SK-N-SH (cell line): ENCODE measurements around the gene SLIT1. TPM values are rescaled to one million over a fixed set of nuclear protein-coding genes. Genes with fewer than 3 reads are reported as not detected.

Experiments used
- CTCF ChIA-PET: fragments of 300-600, 350-600 bp; formaldehyde crosslinking; extraction: SDS; loops from one replicate; lab custom pipeline; 2021; lab: Yijun Ruan, JAX
- POLR2A ChIA-PET: fragments of 350-600 bp; sonication (Branson Sonifier 250); formaldehyde crosslinking; extraction: SDS; loops from one replicate; lab custom pipeline; 2020; ENCODE audit warnings: antibody characterized with exemption, inconsistent platforms; lab: Yijun Ruan, JAX
- DNase-seq: peaks from one replicate; pipeline ENCODE4 v3.0.0; 2012
- H2AFZ ChIP-seq: fragments of 200-600 bp; sonication (generic); 2 replicates; pipeline ENCODE4 v1.8.1; 2016; ENCODE audit warnings: antibody characterized with exemption, mild to moderate bottlenecking, low read depth
- H3F3A ChIP-seq: fragments of 200-600 bp; sonication (generic); replicated peaks from 2 replicates; pipeline ENCODE3; 2016; ENCODE audit warnings: antibody characterized with exemption, mild to moderate bottlenecking; ENCODE audit not compliant: insufficient read depth
- H3K27ac ChIP-seq, 2 experiments: fragments of 200-500 bp in 1 of 2; fragments of 200-600 bp in 1 of 2; sonication (Bioruptor generic) in 1 of 2; sonication (generic), shearing (Covaris generic) in 1 of 2; 2 replicates each; pipeline versions ENCODE4 v1.5.1 to v1.6.1; 2014 to 2016; ENCODE audit warnings: low read depth in 2 of 2, inconsistent platforms in 1 of 2, low read length in 1 of 2, mild to moderate bottlenecking in 1 of 2, mixed read lengths in 1 of 2
- H3K27me3 ChIP-seq: fragments of 200-600 bp; sonication (generic), shearing (Covaris generic); 2 replicates; pipeline ENCODE4 v1.6.1; 2016; ENCODE audit warnings: mixed run types; ENCODE audit not compliant: insufficient read depth
- H3K36me3 ChIP-seq, 2 experiments: fragments of 200-500 bp in 1 of 2; fragments of 200-600 bp in 1 of 2; sonication (Bioruptor generic) in 1 of 2; sonication (generic) in 1 of 2; replicated peaks in 1 of 2; 2 replicates each; pipeline versions ENCODE3 to v1.5.1; 2014 to 2016; ENCODE audit warnings: low read length in 1 of 2, mild to moderate bottlenecking in 1 of 2; ENCODE audit not compliant: insufficient read depth in 2 of 2, control insufficient read depth in 1 of 2
- H3K4me1 ChIP-seq, 2 experiments: fragments of 200-500 bp in 1 of 2; fragments of 200-600 bp in 1 of 2; sonication (Bioruptor generic) in 1 of 2; sonication (generic), shearing (Covaris generic) in 1 of 2; 2 replicates each; pipeline versions ENCODE4 v1.5.1 to v1.6.1; 2014 to 2016; ENCODE audit warnings: low read depth in 1 of 2, low read length in 1 of 2, mixed run types in 1 of 2; ENCODE audit not compliant: insufficient read depth in 2 of 2, control insufficient read depth in 1 of 2
- H3K4me2 ChIP-seq: fragments of 200-600 bp; sonication (generic), shearing (Covaris generic); 2 replicates; pipeline ENCODE4 v1.6.1; 2017; ENCODE audit warnings: mixed run types
- H3K4me3 ChIP-seq, 2 experiments: fragments of 200-500 bp in 1 of 2; fragments of 200-600 bp in 1 of 2; sonication (Bioruptor generic) in 1 of 2; sonication (generic), shearing (Covaris generic) in 1 of 2; 2 replicates each; pipeline versions ENCODE4 v1.5.1 to v1.8.1; 2014 to 2016; ENCODE audit warnings: low read depth in 2 of 2, inconsistent platforms in 1 of 2, low read length in 1 of 2, mild to moderate bottlenecking in 1 of 2, mixed read lengths in 1 of 2, moderate library complexity in 1 of 2
- H3K79me2 ChIP-seq: fragments of 200-600 bp; sonication (generic); 2 replicates; pipeline ENCODE4 v1.8.1; 2017; ENCODE audit warnings: mild to moderate bottlenecking; ENCODE audit not compliant: insufficient read depth
- H3K9ac ChIP-seq: fragments of 200-600 bp; sonication (generic); 2 replicates; pipeline ENCODE4 v1.6.1; 2017; ENCODE audit warnings: mixed run types
- H3K9me2 ChIP-seq: fragments of 200-600 bp; sonication (generic); 2 replicates; pipeline ENCODE4 v1.6.1; 2017; ENCODE audit warnings: mixed run types
- H3K9me3 ChIP-seq: fragments of 200-600 bp; sonication (generic); 2 replicates; pipeline ENCODE4 v1.6.1; 2017; ENCODE audit warnings: mixed run types, mild to moderate bottlenecking, moderate library complexity
- H4K20me1 ChIP-seq: fragments of 200-600 bp; sonication (generic); 2 replicates; pipeline ENCODE4 v1.6.1; 2017; ENCODE audit warnings: mild to moderate bottlenecking, mixed run types; ENCODE audit not compliant: insufficient read depth
- EZH2phosphoT487 ChIP-seq: fragments of 200-600 bp; sonication (generic); IDR thresholded peaks from 2 replicates; pipeline ENCODE4 v1.6.1; 2017; ENCODE audit warnings: low read depth, mixed run types, mild to moderate bottlenecking, antibody characterized with exemption, moderate library complexity, borderline replicate concordance
- GABPA ChIP-seq: IDR thresholded peaks from 2 replicates; pipeline ENCODE4 v1.4.0; 2012; ENCODE audit warnings: low read depth, mild to moderate bottlenecking
- GATA2 ChIP-seq: sonication (generic); formaldehyde crosslinking; IDR thresholded peaks from 2 replicates; pipeline ENCODE4 v1.5.0; 2020; ENCODE audit warnings: mild to moderate bottlenecking, missing genetic modification reagents
- JUND ChIP-seq: IDR thresholded peaks from 2 replicates; pipeline ENCODE4 v1.4.0; 2012
- MEF2A ChIP-seq: IDR thresholded peaks from 2 replicates; pipeline ENCODE4 v1.4.0; 2012; ENCODE audit warnings: low read depth, borderline replicate concordance
- MXI1 ChIP-seq: IDR thresholded peaks from 2 replicates; pipeline ENCODE4 v1.6.1; 2012; ENCODE audit warnings: mild to moderate bottlenecking, low read depth, low read length, improper control_type of control experiment
- NFIC ChIP-seq: IDR thresholded peaks from 2 replicates; pipeline ENCODE4 v1.4.0; 2012; ENCODE audit warnings: borderline replicate concordance
- POLR2AphosphoS5 ChIP-seq: IDR thresholded peaks from 2 replicates; pipeline ENCODE4 v1.6.1; 2012; ENCODE audit warnings: low read depth, low read length
- RFX5 ChIP-seq: IDR thresholded peaks from 2 replicates; pipeline ENCODE4 v1.6.1; 2012; ENCODE audit warnings: mild to moderate bottlenecking, improper control_type of control experiment, low read length
- RXRA ChIP-seq: IDR thresholded peaks from 2 replicates; pipeline ENCODE4 v1.4.0; 2012; ENCODE audit warnings: low read depth, mild to moderate bottlenecking, borderline replicate concordance
- SMC3 ChIP-seq: IDR thresholded peaks from 2 replicates; pipeline ENCODE4 v1.6.1; 2012; ENCODE audit warnings: low read depth, low read length, improper control_type of control experiment
- TCF12 ChIP-seq: IDR thresholded peaks from 2 replicates; pipeline ENCODE4 v1.4.0; 2012
- YY1 ChIP-seq: IDR thresholded peaks from 2 replicates; pipeline ENCODE4 v1.4.0; 2012; ENCODE audit warnings: low read depth, mild to moderate bottlenecking
- WGBS: methylation state at CpG from one replicate; pipeline ENCODE4 v1.1.6; 2017; ENCODE audit warnings: low lambda C conversion rate; 5-methylcytosine and 5-hydroxymethylcytosine counted together
- polyA plus RNA-seq, 3 experiments: library from polyadenylated mRNA; depleted of rRNA; stranded (reverse); fragments of >200 nt; gene quantifications; 2 replicates each; pipeline ENCODE4 v1.2.3, GENCODE V29; 2012
- TF ChIP-seq, protein P1 (sequence below): fragments of 150-350 bp; IDR thresholded peaks from 2 replicates; pipeline ENCODE4 v1.6.1; 2017; ENCODE audit warnings: antibody characterized with exemption, low read length, low read depth, borderline replicate concordance
- TF ChIP-seq, protein P2 (sequence below): IDR thresholded peaks from 2 replicates; pipeline ENCODE4 v1.4.0; 2012; ENCODE audit warnings: low read depth
- TF ChIP-seq, protein P3 (sequence below): IDR thresholded peaks from 2 replicates; pipeline ENCODE4 v1.4.0; 2012; ENCODE audit warnings: low read depth, borderline replicate concordance
- TF ChIP-seq, protein P4 (sequence below): fragments of 150-350 bp; IDR thresholded peaks from 2 replicates; pipeline ENCODE4 v1.6.1; 2016; ENCODE audit warnings: mild to moderate bottlenecking, low read depth, low read length

The SLIT1 gene
- polyA plus RNA-seq, 1 of the 3 experiments (the other 2 are of a cell fraction): 0.05 TPM

DNA sequence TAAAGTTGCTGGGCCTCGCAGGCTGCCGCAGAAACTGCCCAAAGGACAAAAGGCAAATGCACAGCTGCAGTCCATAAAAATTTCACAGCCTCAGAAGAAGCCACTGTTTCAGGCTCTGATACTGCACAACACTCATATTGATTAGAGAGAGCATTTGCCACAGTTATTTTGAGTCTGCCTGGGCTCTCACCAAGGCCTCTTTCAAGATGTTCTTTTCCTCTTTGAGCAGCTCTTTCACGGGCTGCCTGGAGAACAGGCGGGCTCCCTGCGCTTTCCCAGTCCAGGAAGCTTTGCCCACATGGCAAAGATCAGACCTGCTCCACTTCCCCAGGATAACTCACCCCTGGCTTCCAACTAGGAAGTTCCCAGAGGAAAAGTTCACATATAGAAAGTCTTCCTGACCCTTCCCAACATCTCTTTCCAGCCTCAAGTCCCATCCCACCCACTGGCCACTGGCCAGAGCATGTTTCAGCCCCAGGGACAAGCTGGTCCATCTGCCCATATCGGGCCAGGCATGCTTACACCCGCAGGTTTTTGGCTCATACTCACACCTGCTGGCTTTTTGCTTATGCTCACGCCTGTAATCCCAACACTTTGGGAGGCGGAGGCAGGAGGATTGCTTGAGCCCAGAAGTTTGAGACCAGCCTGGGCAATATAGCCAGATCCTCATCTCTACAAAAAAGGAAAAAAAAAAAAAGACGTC lies 3.3 kb downstream of the SLIT1 start:
- no peaks in the 10 kb centered on the region for H4K20me1 ChIP-seq
- 56% methylated on average over 9 of the region's 10 CpGs for WGBS
- POLR2A ChIA-PET: no interaction called here
- no peaks in the 10 kb centered on the region for H3K9me3 ChIP-seq
- H3K9me2 ChIP-seq: no peaks in the 10 kb centered on the region
- H3K36me3 ChIP-seq: no peaks in the 10 kb centered on the region
- H3K4me2 ChIP-seq: no peak overlapping the region
- no peak overlapping the region for H2AFZ ChIP-seq
- no peak overlapping the region for H3K4me3 ChIP-seq
- no peak overlapping the region for H3K9ac ChIP-seq
- no peak for TF ChIP-seq RFX5
- TF ChIP-seq POLR2AphosphoS5: no peak
- TF ChIP-seq EZH2phosphoT487: no peak
- TF ChIP-seq YY1: no peak
- no peak for TF ChIP-seq NFIC
- no peak for TF ChIP-seq GABPA
- TF ChIP-seq, protein P1, sequence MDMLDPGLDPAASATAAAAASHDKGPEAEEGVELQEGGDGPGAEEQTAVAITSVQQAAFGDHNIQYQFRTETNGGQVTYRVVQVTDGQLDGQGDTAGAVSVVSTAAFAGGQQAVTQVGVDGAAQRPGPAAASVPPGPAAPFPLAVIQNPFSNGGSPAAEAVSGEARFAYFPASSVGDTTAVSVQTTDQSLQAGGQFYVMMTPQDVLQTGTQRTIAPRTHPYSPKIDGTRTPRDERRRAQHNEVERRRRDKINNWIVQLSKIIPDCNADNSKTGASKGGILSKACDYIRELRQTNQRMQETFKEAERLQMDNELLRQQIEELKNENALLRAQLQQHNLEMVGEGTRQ: no peak
- TF ChIP-seq, protein P2, sequence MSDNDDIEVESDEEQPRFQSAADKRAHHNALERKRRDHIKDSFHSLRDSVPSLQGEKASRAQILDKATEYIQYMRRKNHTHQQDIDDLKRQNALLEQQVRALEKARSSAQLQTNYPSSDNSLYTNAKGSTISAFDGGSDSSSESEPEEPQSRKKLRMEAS: no peak
- TF ChIP-seq, protein P3, sequence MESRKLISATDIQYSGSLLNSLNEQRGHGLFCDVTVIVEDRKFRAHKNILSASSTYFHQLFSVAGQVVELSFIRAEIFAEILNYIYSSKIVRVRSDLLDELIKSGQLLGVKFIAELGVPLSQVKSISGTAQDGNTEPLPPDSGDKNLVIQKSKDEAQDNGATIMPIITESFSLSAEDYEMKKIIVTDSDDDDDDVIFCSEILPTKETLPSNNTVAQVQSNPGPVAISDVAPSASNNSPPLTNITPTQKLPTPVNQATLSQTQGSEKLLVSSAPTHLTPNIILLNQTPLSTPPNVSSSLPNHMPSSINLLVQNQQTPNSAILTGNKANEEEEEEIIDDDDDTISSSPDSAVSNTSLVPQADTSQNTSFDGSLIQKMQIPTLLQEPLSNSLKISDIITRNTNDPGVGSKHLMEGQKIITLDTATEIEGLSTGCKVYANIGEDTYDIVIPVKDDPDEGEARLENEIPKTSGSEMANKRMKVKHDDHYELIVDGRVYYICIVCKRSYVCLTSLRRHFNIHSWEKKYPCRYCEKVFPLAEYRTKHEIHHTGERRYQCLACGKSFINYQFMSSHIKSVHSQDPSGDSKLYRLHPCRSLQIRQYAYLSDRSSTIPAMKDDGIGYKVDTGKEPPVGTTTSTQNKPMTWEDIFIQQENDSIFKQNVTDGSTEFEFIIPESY: no peak
- TF ChIP-seq TCF12: no peak
- no peak for TF ChIP-seq MEF2A
- TF ChIP-seq JUND: no peak
- TF ChIP-seq GATA2 (CRISPR knock-in tag): no peak
- TF ChIP-seq MXI1: no peak
- TF ChIP-seq, protein P4, sequence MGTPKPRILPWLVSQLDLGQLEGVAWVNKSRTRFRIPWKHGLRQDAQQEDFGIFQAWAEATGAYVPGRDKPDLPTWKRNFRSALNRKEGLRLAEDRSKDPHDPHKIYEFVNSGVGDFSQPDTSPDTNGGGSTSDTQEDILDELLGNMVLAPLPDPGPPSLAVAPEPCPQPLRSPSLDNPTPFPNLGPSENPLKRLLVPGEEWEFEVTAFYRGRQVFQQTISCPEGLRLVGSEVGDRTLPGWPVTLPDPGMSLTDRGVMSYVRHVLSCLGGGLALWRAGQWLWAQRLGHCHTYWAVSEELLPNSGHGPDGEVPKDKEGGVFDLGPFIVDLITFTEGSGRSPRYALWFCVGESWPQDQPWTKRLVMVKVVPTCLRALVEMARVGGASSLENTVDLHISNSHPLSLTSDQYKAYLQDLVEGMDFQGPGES: no peak
- TF ChIP-seq SMC3: no peak
- TF ChIP-seq RXRA: no peak
- no peaks in the 10 kb centered on the region for H3F3A ChIP-seq
- peaks cover 0 to 70% of the 10 kb centered on the region in 2 experiments; a peak in 3 of 4 replicates for H3K4me1 ChIP-seq
- DNase-seq: no peak
- CTCF ChIA-PET: interaction anchor here (0.5 to 27.2 kb wide), 8 partner anchors 8 to 106 kb away, joined by 3 to 460 read pairs (median 7); no protein-coding TSS in a partner anchor
- peaks cover 46% of the 10 kb centered on the region; the same call in 1 of the 2 replicates for H3K27me3 ChIP-seq
- H3K79me2 ChIP-seq: no peaks in the 10 kb centered on the region
- H3K27ac ChIP-seq: peak overlapping the region in 1 of 2 experiments; percentile 97; a peak in 2 of 4 replicates
